ENCODE measurements around the gene DOP1A.

Gene DOP1A, protein sequence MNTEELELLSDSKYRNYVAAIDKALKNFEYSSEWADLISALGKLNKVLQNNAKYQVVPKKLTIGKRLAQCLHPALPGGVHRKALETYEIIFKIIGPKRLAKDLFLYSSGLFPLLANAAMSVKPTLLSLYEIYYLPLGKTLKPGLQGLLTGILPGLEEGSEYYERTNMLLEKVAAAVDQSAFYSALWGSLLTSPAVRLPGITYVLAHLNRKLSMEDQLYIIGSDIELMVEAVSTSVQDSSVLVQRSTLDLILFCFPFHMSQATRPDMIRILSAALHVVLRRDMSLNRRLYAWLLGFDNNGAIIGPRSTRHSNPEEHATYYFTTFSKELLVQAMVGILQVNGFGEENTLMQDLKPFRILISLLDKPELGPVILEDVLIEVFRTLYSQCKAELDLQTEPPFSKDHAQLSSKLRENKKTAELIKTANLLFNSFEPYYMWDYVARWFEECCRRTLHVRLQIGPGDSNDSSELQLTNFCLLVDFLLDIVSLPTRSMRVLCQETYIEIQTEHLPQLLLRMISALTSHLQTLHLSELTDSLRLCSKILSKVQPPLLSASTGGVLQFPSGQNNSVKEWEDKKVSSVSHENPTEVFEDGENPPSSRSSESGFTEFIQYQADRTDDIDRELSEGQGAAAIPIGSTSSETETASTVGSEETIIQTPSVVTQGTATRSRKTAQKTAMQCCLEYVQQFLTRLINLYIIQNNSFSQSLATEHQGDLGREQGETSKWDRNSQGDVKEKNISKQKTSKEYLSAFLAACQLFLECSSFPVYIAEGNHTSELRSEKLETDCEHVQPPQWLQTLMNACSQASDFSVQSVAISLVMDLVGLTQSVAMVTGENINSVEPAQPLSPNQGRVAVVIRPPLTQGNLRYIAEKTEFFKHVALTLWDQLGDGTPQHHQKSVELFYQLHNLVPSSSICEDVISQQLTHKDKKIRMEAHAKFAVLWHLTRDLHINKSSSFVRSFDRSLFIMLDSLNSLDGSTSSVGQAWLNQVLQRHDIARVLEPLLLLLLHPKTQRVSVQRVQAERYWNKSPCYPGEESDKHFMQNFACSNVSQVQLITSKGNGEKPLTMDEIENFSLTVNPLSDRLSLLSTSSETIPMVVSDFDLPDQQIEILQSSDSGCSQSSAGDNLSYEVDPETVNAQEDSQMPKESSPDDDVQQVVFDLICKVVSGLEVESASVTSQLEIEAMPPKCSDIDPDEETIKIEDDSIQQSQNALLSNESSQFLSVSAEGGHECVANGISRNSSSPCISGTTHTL (N-terminal part only)

DNA sequence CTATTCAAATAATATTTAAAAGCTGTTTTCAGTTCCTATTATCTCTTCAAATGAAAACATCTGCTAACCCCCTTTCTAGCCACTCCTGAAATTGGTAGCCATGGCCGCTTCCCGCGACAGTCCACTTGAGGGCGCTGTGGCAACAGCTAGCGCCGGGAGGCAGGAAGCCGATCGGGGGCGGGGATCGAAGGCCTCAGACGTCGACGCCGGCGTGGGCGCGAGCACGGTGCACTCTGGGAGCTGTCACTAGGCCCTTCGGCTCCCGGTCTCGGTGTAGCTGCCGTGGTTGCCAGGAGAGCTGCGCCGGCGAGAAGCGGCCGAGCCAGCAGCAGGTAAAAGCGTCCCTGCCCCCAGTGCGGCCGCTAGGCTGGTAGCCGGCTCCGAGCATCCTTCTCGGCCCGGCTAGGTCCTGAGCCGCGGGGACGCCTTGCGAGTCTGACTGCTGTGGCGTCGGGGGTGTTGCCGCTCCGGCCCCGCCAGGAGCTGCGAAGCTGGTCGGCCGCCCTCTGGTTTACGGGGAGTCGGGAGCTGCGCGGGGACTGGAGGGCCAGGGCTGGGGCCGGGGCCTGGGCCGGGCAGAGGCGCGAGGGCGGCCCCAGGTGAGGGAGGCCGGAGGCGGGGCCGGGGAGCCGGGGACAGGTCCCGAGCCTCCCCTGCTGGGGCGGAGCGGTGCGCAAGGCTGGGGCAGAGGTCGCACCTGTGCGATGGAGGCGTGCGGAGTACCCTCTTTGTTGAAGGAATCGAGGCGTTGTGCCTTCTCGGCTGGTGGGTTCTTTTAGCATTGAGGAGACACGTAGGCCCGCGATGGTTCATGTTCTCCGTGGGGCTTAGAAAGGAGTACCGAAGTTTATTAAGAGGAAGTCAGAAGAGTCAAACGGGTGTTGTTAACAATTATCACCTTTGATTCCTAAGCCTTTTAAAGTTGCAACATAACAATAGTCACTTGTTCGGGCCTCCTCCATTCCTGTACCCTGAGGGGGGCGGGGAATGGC is at the start of gene DOP1A:
DOP1A (plus strand) TSS at position 224 of the 992 bp plus-strand sequence. CDS start 29,307 bp downstream, outside the sequence.
- DNase-seq, result peak; percentile 97 to 98

DNA sequence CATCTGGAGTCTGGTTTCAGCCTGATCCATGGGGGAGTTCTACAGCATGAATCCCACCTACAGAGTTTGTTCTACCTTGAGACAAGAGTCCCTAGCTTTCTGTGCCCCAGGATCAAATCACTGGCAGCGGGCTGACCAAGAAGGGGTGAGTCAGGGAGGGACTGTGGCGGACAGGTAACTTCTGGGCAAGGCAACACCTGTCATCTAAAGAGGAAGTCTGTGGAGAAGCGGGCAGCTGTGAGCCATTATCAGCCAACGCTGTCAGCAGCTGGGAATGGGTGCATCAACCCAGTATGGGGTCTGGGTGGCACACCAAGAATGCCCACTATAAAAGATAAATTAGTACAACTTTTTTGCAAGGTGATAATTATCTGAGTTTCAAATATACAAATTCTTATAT is 47.7 kb upstream of the DOP1A start:
- DNase-seq, result no peak

DNA sequence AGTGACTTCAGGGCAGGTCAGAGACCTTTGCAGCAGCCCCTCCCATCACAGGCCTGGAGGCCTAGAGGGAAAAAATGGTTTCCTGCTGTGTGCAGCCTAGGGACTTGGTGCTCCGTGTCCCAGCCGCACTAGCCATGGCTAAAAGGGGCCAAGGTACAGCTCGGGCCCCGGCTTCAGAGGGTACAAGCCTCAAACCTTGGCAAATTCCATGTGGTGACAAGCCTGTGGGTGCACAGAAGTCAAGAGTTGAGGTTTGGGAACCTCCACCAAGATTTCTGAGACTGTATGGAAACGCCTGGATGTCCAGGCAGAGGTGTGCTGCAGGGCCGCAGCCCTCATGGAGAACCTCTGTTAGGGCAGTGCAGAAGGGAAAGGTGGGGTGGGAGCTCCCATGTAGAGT is 35.8 kb upstream of the DOP1A start:
- no peak for DNase-seq

DNA sequence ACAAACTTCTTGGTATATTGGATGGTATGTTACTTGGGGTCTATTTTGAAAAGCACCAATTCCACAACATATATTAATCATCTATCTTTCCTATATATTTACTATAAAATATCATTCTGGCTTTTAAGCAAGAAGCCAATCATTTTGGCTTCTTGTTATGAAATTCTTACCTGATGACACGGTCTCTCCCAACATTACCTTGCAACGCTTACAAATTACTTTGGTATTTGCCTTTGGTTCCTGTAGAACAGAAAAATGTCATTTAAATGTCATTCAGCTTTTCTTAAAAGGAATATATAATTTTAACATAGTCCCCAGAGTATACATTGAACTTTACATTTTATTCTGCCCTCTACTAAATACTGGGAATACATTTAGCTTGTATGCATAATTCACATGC is 29.2 kb upstream of the DOP1A start:
- no peak for DNase-seq

DNA sequence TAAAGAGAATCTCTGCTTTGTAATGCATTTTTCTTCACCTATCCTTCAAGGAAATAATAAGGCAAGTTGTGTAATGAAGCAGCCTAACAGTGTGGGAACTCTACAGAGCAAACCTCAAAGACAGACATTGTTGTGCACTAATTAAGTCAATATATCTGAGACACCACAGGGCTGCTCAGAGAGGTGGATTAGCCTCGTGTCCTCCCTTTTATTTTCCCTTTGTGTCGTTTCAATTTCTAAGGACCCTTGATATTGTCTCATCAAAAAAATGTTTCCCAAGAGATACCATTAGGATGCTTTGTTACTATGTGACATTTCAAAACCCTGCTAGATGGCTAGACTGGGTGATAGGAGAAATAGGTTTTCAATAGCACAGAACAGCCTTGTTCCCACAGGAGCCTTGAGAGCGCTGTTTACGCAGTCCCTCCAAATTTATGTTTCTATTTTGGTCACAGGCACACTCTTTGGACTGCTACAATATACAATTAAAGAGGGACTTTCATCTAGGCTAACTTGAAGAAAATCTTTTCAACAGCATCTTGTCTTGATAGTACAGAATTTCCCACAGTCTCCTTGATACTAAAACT is 24.9 kb upstream of the DOP1A start:
- DNase-seq, result no peak

DNA sequence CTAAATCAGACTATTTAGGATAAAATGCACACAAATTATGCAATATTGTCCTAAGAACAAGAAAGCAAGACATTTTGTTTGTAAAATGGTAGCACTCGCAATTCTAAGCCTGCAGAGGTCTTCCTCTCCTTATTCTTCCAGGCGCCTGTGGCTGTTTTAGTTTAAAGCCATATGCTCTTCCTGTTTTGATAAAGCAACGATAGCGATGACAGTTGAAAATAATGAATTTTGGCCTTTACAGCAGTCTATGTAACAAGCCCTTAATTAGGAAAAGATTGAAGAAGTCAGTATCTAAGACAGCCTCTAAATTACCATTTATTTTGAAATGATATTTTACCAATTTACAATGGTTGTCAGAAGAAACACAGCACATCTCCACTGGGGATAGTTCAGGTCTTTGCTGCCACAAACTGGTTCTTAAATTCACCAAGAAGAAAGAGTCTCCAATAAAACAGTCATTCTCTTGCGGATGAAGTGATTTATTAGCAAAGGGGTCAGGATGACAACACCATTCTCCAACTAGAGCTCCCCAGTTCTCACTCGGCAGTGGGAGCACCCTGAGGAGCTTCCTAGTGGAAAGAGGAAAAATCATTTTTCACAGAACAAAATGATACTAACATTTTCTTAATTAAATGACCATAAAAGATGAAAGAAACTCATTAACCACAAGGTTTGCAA is 23.2 kb upstream of the DOP1A start:
- DNase-seq, result no peak

DNA sequence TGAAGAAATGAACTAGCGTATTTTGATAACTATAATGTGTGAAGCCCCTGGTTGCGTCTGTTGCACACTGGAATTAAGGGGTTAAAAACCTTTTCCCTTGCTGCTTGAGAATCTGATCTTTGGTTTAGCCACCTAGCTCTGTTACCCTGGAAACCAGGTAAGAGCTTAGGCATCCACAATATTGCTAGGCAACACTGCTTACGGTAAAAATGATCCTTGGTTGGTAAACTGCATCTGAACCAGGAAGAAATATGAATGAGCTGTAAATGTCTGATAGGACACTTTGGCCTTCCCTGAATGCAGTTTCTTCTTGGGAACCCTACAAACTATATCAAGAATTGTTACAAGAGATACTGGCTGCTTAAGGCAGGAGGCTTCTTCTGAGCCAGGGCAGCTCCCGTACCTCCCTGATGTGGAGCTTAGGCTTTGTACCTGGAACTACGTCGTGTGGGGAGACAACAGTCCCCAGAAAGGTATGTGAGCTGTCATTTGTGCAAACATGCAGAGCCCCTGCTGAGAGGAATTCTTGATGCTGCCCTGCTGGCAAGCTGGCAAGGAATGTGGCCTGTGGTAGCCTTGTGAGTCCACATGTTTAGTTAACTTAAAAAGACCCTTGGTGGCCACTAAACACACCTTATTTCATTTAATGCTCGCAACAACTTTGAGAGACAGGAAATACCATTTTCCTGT is 20.3 kb upstream of the DOP1A start:
- no peak for DNase-seq

DNA sequence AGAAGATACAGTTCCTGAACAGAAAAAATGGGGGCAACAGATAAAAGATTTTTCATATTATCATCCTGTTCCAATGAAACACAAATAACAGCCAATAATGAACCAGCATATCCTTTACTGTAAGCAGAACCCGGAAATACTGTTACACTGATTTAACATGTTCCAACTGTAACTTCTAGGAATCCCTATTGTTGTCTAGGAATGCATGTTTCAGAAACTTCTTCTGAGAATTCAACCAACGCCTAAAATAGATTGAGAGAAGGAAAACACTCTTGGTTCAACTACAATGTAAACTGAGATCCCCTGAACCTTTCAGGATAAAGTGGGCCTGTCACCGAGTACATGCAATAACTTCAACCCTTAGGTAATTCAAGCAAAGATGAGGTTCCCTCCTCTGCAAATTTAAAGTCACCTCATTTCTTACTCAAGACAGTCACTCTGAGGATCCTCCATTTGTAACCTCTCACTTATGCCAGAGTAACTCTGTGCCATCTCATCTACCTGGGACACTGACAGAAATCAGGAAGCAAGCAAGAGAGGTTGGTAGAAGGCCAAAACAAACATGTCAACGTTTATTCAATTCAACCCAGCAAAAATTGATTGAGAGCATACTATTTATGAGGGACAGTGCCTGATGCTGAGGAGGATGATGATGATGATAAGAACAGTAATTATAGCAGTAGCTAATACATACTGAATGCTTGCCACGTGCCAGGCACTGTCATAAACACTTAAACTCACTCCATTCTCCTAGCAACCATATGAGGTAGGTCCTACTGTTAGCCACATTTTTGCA is 15.9 kb upstream of the DOP1A start:
- DNase-seq, result no peak

DNA sequence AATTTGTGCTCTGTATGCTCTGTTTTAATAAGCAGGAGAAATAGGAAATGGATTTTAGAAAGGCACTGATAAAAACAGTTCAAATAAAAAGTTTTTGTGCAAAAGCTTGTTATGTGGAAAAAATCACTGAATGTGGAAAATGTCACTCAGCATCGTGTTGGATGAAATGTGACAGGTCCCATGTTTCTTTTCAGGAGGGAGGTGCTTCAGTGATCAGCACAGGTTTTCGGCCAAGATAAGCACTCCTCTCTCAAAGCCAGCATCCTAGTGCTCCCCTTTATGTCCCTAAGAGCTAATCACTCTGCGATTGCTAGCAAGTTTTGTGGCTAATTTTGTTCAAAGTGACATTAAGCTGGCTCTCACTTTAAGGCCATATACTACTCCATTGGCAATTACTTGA is 13.8 kb upstream of the DOP1A start:
- no peak for DNase-seq

DNA sequence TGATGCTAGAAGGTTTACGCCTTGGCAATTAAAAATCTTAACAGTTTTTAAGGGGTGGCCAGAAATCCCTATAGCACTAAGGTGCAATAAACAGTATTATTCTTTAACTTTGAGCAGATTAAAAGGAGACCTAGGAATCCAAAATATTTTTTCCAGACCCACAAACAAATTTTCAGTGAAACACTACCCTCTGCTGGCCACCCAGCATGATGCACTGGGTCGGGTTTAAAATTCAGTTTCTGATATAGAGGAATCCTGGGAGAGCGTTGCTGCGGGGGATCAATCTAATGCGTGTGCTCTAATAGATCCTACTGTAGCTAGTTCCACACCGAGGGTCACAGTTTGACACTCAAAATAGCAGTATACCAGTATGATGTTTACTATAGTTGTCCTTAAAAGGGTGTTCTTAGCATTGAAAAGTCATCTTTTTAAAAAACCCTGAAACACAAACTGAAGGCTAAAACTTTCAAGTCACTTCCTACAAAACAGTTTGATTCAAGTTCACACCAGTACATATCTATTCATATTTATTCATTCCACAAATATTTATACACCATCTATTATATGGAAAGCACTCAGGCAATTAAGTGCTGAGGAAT is 12.0 kb upstream of the DOP1A start:
- peak; percentile 22 to 26 for DNase-seq

DNA sequence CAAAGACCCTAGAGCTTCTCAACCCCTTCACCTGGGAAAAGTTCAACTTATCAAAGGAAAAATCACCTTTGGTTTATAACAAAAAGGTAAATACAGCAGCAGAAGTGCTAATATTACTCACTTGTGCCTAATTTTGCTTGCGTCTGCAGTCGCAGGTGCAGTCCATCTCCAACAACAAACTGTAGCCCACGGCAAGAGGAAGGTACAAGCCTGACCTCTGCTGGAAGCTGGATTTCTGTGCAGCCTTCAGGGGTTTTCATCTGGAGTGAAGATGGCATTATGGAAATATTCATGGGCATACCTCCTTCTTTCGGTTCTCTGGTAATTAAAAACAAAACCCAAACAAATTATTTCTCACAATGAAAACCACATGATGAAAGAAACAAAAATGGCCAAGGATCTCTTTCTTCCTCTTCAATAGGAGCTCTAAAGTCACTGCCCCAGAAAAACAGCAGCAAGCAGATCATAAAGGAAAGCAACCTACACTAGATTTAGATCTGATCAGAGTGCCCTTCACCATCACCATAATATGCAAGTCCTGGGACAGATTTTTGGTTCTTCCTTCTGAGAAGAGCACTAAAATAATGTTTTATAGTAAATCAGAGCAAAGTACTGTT is 9.7 kb upstream of the DOP1A start:
- DNase-seq, result peak in 1 of 2 donors; percentile 4

DNA sequence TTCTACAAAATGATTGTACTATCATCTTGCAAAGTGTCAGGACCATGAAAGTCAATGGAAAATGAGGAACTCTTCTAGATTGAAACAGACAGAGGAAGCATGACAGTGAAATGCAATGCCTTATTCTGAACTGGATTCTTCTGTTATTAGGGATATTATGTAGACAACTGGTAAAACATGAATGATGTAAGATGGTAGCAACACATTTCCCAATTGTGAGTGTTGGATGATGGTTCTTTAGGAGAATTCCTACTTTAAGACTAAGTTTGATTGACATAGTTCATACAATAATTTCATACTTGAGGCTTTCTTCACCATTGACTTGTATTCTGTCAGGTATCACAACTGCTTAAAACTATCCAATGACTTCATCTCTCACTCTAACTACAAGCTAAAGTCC is 6.3 kb upstream of the DOP1A start:
- no peak for DNase-seq

DNA sequence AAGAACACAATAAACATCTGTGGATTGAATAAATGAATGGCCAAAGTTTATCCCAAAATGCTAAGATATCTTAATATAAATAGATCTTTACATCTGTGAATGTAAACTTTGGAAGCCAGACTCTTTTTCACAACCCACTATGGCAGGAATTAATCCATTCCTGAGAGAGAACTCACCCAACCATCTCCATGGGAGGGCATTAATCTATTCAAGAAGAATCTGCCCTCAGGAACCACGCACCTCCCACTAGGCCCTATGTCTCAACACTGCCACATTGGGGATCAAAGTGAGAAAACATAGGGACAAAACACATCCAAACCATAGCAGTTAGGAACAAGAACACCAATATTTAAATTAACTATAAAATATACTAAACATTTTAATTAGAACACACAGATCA is 5.2 kb upstream of the DOP1A start:
- no peak for DNase-seq

DNA sequence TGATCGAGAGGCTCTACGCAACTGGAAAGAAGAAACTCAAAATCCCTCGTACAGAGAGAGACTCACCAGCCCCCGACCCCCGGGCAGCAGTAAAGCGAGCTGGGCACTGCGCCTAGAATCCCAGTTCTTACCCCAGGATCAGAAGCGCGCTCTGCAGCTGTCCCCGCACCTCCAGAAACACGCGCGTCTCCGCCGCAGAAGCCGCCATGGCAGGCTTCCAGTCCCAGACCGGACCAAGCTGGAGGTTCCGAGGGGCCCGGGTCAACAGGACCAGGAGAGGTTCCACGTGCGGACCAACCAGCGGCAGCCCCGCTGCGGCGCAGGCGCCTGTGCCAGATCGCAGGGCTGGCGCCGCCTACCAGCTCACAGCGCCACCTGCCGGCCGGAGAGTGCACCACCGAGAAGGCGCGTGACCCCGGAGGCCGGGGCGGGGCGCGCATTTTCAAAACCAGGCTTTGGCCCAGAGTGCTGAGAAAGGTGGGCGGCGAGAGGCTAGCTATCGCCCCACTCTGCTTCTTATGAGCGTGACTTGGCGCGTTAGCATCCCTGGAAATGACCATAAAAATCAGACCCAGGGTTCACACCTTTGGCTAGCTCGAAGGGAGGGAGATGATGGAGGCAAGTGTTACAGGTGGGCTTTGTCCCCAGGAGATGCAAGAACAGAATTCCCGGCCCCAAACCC is 1.8 kb upstream of the DOP1A start, which contains the start of gene UBE3D:
UBE3D (minus strand) TSS at position 331 of the 682 bp plus-strand sequence; CDS start at position 208, 123 bp downstream.
- DNase-seq, result peak; percentile 94 to 96

DNA sequence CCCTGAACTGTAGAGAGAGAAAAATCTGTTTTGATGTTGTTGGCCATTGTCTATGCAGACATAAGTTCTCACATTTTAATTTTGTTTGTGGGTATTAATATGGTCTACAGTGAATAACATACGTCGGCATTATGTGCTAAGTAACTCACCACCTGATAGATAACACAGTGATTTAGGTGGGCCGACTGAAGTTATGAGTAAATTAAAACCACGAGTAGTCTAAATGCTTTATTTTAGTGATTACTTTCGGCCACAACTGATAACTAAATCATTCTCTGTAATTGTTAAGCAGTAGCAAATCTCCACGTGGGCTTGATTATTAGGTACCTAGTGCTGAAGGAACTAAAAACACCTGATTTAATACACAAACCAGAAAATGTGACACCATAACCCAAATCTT is 1.1 kb downstream of the DOP1A start:
- DNase-seq, result no peak

DNA sequence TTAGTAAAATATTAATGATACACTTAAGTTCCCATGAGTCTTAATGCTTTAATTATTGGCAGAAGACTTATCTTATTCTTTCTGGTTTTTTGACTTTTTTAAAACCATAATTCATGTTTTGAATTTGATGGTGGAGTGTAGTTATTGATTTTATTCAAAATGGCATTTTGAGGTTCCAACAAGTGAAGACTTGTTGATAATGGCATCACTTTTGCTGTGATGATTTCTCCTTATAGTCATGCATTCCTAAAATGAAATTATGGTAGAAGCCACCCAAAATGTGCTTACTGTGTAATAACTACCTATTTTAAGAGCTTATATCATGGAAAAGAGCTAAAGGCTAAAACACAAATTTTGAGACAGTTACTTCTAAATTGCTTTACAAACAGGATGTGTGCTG is 2.2 kb downstream of the DOP1A start:
- no peak for DNase-seq

DNA sequence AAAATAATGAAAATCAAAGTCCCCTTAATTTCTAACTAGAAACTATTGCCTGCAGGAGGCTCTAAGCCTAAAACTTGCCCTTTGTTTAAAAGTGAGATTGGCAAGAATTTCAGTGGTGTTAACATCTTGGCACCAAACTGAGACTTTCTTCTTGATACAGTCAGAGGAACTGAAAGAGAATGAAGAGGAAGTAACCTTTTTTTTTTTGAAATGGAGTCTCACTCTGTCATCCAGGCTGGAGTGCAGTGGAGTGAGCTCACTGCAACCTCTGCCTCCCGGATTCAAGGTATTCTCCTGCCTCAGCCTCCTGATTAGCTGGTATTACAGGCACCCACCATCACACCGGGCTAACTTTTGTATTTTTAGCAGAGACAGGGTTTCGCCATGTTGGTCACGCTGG is 3.6 kb downstream of the DOP1A start:
- no peak for DNase-seq

DNA sequence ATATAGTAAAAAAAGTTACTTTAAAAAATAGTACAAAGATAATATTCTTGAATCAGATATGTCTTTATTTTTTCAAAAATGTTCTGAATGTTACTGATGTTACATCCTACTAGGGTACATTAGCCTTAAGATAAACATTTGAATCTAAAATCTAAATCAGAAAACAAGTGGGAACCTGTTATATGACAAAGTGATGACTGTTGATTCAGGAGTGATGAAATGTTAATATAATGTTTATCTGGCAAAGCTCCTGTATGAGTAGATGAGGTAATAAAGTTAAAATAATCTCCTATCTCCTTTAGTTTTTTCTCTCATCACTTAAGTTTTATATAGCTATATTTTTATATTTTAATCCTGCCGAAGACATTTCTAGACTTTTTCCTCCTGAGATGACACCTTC is 4.2 kb downstream of the DOP1A start:
- DNase-seq, result no peak
